GM12801 (cell line): ENCODE data around the gene MAPK10.

Experiments used
- CTCF ChIP-seq: IDR thresholded peaks from one replicate; pipeline ENCODE4 v1.5.1; 2011; ENCODE audit warnings: control low read depth; ENCODE audit not compliant: insufficient read length; ENCODE audit errors: extremely low read depth

The MAPK10 gene

GRCh38 chr4:86026720-86027119 is 333.1 kb downstream of the MAPK10 start:
- TF ChIP-seq CTCF: no peak

GRCh38 chr4:86019906-86020305 is 339.9 kb downstream of the MAPK10 start:
- no peak for TF ChIP-seq CTCF

- TF ChIP-seq CTCF: no peak
Measured at GRCh38 chr4:86019362-86019761, 340.5 kb downstream of the MAPK10 start.

GRCh38 chr4:86015412-86016350 is 344.2 kb downstream of the MAPK10 start:
- TF ChIP-seq CTCF: no peak

GRCh38 chr4:86014599-86014998 is 345.3 kb downstream of the MAPK10 start:
- no peak for TF ChIP-seq CTCF

- TF ChIP-seq CTCF: no peak
Measured at GRCh38 chr4:86013621-86014020, 346.2 kb downstream of the MAPK10 start.

GRCh38 chr4:86011117-86011516 is 348.7 kb downstream of the MAPK10 start:
- TF ChIP-seq CTCF: no peak
